ENCODE data around the gene ANKS1A.
A peak's percentile ranks its signal among the peaks of the same experiment; 100 is the strongest.

The ANKS1A gene

DNA sequence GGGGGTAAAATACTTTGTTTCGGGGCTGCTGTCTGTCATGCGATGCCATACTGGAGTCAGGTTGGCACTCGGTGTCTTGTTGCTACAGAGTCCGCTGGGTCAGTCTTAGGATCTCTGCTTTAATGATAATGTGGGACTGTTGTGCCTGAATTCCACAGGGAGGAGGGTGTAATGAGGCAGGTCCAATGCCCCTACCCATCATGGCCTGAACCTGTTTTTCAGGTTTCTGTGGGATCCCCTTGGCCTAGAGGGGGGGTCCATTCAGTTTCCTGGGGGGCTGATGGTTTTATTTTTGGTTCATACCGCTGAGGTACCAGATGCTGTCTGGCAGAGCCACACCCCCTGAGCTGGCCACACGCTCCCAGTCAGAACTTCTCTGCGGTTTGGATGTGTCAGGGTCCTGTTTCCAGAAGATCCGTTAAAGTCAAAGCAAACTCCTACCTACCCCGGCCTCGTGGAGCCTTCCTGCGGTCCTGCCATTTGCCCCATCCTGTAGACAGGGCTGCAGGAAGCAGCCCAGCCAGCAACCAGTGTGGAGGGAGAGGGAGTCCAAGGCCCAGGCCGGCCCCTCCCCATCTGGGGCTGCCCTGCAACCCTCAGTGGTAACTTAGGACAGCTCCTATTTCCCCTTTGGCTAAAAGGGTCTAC lies 182.4 kb downstream of the ANKS1A start:
- TF ChIP-seq TEAD4 (IDR thresholded peaks at IDR 0.05), result peak; percentile 17; the same call in 1 of the 2 replicates
- TF ChIP-seq, protein P1, sequence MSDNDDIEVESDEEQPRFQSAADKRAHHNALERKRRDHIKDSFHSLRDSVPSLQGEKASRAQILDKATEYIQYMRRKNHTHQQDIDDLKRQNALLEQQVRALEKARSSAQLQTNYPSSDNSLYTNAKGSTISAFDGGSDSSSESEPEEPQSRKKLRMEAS (IDR thresholded peaks at IDR 0.05), result no peak

DNA sequence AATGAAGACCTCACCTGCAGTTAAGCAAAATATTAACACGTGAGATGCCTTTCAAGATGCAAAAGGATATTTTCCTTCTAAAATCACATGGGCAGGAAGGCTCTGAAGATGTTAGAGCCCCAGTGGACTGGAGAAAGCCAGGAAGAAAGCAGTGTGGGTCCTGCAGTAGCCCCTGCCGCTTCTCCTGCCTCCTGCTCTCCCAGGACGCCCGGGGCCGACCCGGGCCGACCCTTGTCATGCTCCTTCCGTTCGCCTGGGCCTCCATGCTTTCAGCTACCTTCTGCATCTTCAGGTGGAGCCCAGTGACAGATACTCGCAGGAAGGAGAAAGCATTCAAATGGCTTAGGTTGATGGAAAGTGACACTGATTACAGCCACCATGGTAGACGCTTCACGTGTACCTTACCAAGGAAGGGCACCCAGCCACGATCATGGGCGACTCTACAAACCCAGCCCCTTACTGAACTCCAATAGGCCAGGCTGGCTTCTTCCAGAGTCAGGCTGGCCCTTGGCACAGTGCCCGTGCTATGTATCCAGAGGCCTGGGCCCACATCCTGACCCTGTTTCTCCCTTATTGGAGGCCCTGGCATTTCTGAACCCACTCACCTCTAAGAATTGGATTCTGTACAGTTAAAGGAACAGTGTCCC lies 183.1 kb downstream of the ANKS1A start:
- TF ChIP-seq EGR1 (IDR thresholded peaks at IDR 0.05) (no peak), RAD21 (IDR thresholded peaks at IDR 0.05; ENCODE audit: low read depth) (no peak), CEBPB (IDR thresholded peaks at IDR 0.05) (no peak), FOXM1 (IDR thresholded peaks at IDR 0.05; ENCODE audit: borderline replicate concordance, low read depth) (no peak), TEAD4 (IDR thresholded peaks at IDR 0.05) (no peak), CREB1 (IDR thresholded peaks at IDR 0.05; ENCODE audit: low read depth) (no peak), EP300 (IDR thresholded peaks at IDR 0.05; ENCODE audit: borderline replicate concordance) (no peak), YY1 (IDR thresholded peaks at IDR 0.05; ENCODE audit: low read depth) (no peak), TAF1 (IDR thresholded peaks at IDR 0.05; ENCODE audit: low read depth) (no peak)
- TF ChIP-seq, protein P2, sequence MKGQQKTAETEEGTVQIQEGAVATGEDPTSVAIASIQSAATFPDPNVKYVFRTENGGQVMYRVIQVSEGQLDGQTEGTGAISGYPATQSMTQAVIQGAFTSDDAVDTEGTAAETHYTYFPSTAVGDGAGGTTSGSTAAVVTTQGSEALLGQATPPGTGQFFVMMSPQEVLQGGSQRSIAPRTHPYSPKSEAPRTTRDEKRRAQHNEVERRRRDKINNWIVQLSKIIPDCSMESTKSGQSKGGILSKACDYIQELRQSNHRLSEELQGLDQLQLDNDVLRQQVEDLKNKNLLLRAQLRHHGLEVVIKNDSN (IDR thresholded peaks at IDR 0.05), result no peak
- TF ChIP-seq, protein P3, sequence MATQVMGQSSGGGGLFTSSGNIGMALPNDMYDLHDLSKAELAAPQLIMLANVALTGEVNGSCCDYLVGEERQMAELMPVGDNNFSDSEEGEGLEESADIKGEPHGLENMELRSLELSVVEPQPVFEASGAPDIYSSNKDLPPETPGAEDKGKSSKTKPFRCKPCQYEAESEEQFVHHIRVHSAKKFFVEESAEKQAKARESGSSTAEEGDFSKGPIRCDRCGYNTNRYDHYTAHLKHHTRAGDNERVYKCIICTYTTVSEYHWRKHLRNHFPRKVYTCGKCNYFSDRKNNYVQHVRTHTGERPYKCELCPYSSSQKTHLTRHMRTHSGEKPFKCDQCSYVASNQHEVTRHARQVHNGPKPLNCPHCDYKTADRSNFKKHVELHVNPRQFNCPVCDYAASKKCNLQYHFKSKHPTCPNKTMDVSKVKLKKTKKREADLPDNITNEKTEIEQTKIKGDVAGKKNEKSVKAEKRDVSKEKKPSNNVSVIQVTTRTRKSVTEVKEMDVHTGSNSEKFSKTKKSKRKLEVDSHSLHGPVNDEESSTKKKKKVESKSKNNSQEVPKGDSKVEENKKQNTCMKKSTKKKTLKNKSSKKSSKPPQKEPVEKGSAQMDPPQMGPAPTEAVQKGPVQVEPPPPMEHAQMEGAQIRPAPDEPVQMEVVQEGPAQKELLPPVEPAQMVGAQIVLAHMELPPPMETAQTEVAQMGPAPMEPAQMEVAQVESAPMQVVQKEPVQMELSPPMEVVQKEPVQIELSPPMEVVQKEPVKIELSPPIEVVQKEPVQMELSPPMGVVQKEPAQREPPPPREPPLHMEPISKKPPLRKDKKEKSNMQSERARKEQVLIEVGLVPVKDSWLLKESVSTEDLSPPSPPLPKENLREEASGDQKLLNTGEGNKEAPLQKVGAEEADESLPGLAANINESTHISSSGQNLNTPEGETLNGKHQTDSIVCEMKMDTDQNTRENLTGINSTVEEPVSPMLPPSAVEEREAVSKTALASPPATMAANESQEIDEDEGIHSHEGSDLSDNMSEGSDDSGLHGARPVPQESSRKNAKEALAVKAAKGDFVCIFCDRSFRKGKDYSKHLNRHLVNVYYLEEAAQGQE (IDR thresholded peaks at IDR 0.05; ENCODE audit: low read depth), result no peak

DNA sequence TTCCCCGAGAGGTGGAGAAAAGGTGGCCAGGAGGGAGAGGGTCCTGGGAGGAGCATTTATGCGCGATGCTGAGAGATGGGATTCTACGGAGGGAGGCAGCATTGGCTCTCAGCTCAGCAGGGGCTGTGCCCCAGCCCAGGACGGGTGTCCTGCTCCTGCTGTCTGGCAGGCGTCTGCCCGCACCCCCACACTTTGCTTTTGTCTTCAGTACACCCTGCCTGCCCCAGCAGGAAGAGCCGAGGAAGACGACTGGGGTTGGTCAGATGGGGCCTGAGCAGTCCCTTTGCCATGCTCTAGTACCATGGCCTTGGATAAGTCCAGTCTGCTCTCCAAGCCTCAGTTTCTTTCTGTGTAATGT lies 183.6 kb downstream of the ANKS1A start:
- no peak for TF ChIP-seq EGR1 (IDR thresholded peaks at IDR 0.05)
- TF ChIP-seq, protein P1 (IDR thresholded peaks at IDR 0.05), result no peak
- no peak for TF ChIP-seq TCF12 (IDR thresholded peaks at IDR 0.05; ENCODE audit: low read depth)

DNA sequence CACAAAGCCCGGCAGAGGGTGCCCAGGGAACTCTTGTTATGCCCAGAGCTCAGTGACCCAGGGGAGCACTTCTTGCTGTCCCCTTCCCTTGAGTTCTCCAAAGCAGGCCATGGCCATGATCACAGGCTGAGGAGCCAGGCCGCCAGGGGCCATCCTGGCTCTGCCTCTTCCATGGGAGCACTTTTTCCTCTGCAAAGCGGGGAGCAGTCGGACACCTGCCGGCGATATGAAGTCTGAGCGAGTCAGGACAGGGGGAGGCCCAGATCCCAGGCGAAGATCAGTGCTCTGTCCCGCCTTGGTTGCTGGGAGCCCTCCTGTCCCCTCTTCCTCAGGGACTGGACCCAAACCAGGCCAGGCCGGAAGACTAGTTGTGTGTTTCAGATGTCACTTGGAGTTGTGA lies 184.2 kb downstream of the ANKS1A start:
- TF ChIP-seq TAF1 (IDR thresholded peaks at IDR 0.05; ENCODE audit: low read depth), result no peak
- TF ChIP-seq ZBTB7A (IDR thresholded peaks at IDR 0.05; ENCODE audit: low read depth), result no peak
- TF ChIP-seq, protein P3 (IDR thresholded peaks at IDR 0.05; ENCODE audit: low read depth), result no peak
- no peak for TF ChIP-seq RAD21 (IDR thresholded peaks at IDR 0.05; ENCODE audit: low read depth)
- no peak for TF ChIP-seq YY1 (IDR thresholded peaks at IDR 0.05; ENCODE audit: low read depth)
- no peak for TF ChIP-seq CREB1 (IDR thresholded peaks at IDR 0.05; ENCODE audit: low read depth)
- no peak for TF ChIP-seq TCF12 (IDR thresholded peaks at IDR 0.05; ENCODE audit: low read depth)

DNA sequence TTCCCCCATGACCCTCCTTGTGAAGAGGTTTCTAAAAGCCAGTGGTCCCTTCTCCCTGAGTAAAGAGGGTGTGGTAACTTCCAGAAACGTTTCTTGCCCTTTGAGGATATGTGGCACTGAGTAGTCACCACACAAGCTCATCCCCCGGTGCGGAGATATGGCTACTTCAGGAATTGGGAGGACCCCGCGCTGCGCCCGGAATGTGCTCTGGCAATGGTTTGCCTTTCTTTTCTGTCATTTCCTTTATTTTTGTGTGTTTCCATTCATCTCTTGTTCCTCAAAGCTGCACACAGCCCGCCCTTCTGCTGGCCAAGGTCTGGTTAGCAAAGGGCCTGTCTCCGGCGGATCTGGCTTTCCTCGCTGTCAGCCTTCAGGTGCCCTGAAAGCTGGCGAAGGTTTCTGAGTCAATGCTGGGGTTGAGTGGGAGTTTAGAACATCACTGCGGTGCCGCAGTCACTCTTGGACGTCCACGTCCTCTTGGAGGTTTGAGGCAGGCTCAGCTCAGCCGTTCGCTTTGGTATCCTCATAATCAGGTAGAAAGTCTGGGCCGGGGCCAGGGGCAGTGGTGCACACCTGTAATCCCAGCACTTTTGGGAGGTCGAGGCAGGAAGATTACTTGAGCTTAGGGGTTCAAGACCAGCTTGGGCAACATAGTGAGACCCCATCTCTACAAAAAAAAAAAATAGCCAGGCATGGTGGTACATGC lies 184.9 kb downstream of the ANKS1A start:
- TF ChIP-seq, protein P2 (IDR thresholded peaks at IDR 0.05), result no peak
- no peak for TF ChIP-seq CREB1 (IDR thresholded peaks at IDR 0.05; ENCODE audit: low read depth)
- no peak for TF ChIP-seq EGR1 (IDR thresholded peaks at IDR 0.05)
- no peak for TF ChIP-seq NFIC (IDR thresholded peaks at IDR 0.05)
- TF ChIP-seq, protein P3 (IDR thresholded peaks at IDR 0.05; ENCODE audit: low read depth), result no peak
- TF ChIP-seq TCF12 (IDR thresholded peaks at IDR 0.05; ENCODE audit: low read depth), result no peak
- no peak for TF ChIP-seq RAD21 (IDR thresholded peaks at IDR 0.05; ENCODE audit: low read depth)
